ENCODE data around the gene KBTBD4. TPM values are rescaled to one million over a fixed set of nuclear protein-coding genes. Genes with fewer than 3 reads are reported as not detected.

Gene KBTBD4
- total RNA-seq, 1 experiment from 2014 or later, result 13.2 TPM

- no peak for ATAC-seq
- no peaks in the 10 kb centered on the region for H3K9me3 ChIP-seq (ENCODE audit: control insufficient read depth in 1 of 2, insufficient read depth in 1 of 2, low read depth in 1 of 2, low read length in 2 of 2)
- DNase-seq (ENCODE audit: low read depth, low spot score), result no peak
- RAD21 ChIA-PET (ENCODE audit: low non-redundant PET in 1 of 2, low total read pairs in 2 of 2, uncharacterized antibody in 2 of 2, unreplicated experiment in 2 of 2), result no interaction called here
- H3K79me2 ChIP-seq (ENCODE audit: insufficient read depth, low read length), result no peaks in the 10 kb centered on the region; the same call in 1 of the 2 replicates
- no peak overlapping the region for H3K27ac ChIP-seq (ENCODE audit: low read depth, low read length)
- TF ChIP-seq ATF3 (IDR thresholded peaks at IDR 0.05), result no peak
- no peak for TF ChIP-seq CBX3 (IDR thresholded peaks at IDR 0.05; ENCODE audit: low read depth)
- TF ChIP-seq SP1 (IDR thresholded peaks at IDR 0.05; ENCODE audit: low read depth), result no peak
- no peak for TF ChIP-seq EZH2phosphoT487 (IDR thresholded peaks at IDR 0.05; ENCODE audit: borderline replicate concordance)
- TF ChIP-seq CTCF (IDR thresholded peaks at IDR 0.05 in 2 of 3, conservative IDR thresholded peaks at IDR 0.05 in 1 of 3; ENCODE audit: borderline replicate concordance in 1 of 3, insufficient read depth in 1 of 3, low read depth in 2 of 3, low read length in 2 of 3), result no peak
- TF ChIP-seq FOSL1 (IDR thresholded peaks at IDR 0.05; ENCODE audit: low read depth), result no peak
- no peak for TF ChIP-seq ZBTB33 (IDR thresholded peaks at IDR 0.05; ENCODE audit: extremely low read depth, insufficient replicate concordance, low read length)
- no peak for TF ChIP-seq MAX (IDR thresholded peaks at IDR 0.05)
- no peak for TF ChIP-seq POLR2AphosphoS5 (IDR thresholded peaks at IDR 0.05; ENCODE audit: low read depth, low read length)
- CTCF ChIA-PET, result no interaction called here
- H3K9me2 ChIP-seq (ENCODE audit: insufficient read depth), result no peaks in the 10 kb centered on the region
- H2AFZ ChIP-seq (ENCODE audit: low read depth, low read length, poor library complexity, severe bottlenecking), result no peak overlapping the region
- no peaks in the 10 kb centered on the region for H4K20me1 ChIP-seq (ENCODE audit: insufficient read depth)
- no peaks in the 10 kb centered on the region for H3K36me3 ChIP-seq (ENCODE audit: control insufficient read depth in 1 of 2, insufficient read depth in 2 of 2, low read length in 2 of 2)
- H3K9ac ChIP-seq (ENCODE audit: low read length), result no peak overlapping the region
- H3K4me2 ChIP-seq (ENCODE audit: low read length), result no peak overlapping the region
- peaks cover 6 to 15% of the 10 kb centered on the region in 2 experiments for H3K4me1 ChIP-seq (ENCODE audit: control insufficient read depth in 1 of 2, insufficient read depth in 2 of 2, low read length in 2 of 2)
- no peak overlapping the region for H3K4me3 ChIP-seq (replicated peaks in 1 of 2; ENCODE audit: low read depth in 1 of 2, low read length in 2 of 2)
- no peaks in the 10 kb centered on the region for H3K27me3 ChIP-seq (ENCODE audit: insufficient read depth, low read length)
- BruUV-seq (replicated peaks), result no TSS peak
- intact Hi-C loops (cut with micrococcal nuclease), result no loop called here
- POLR2A ChIA-PET, result no interaction called here
These were observed 18.3 kb downstream of the KBTBD4 start for GRCh38 chr11:47560426-47560825.

Data from HCT116 (cell line).